Esophagus muscularis mucosa (tissue), 4 donors: ENCODE data around the gene NUP88. TPM values are rescaled to one million over a fixed set of nuclear protein-coding genes. Genes with fewer than 3 reads are reported as not detected.

Experiments used
- DNase-seq: peaks from one replicate; pipeline ENCODE4 v3.0.0-alpha.2; 2017; ENCODE audit errors: extremely low spot score
- H3K27ac ChIP-seq, 4 donors: fragments of 200-600 bp; sonication (generic); replicated peaks in 1 of 4; 1 replicate in 3 of 4; 2 replicates in 1 of 4; pipeline ENCODE4 v1.5.1; 2016 to 2019; ENCODE audit warnings: mild to moderate bottlenecking in 1 of 4
- H3K27me3 ChIP-seq, 4 donors: fragments of 200-600 bp; sonication (generic); one replicate each; pipeline versions ENCODE4 v1.5.1 to v1.6.0; 2016 to 2019
- H3K36me3 ChIP-seq, 4 donors: fragments of 200-600 bp; sonication (generic); one replicate each; pipeline ENCODE4 v1.5.1; 2016 to 2019
- H3K4me1 ChIP-seq, 4 donors: fragments of 200-600 bp; sonication (generic); one replicate each; pipeline ENCODE4 v1.5.1; 2016 to 2019
- H3K4me3 ChIP-seq, 4 donors: fragments of 200-600 bp; sonication (generic); 1 replicate in 2 of 4; 2 replicates in 2 of 4; pipeline ENCODE4 v1.5.1; 2016 to 2019; ENCODE audit warnings: mild to moderate bottlenecking in 4 of 4, moderate library complexity in 1 of 4
- H3K9me3 ChIP-seq, 4 donors: fragments of 200-600 bp; sonication (generic); 1 replicate in 3 of 4; 2 replicates in 1 of 4; pipeline ENCODE4 v1.5.1; 2016 to 2019
- CTCF ChIP-seq, 3 experiments: fragments of 200-600 bp in 2 of 3; fragments of 450-650 bp in 1 of 3; sonication (generic) in 2 of 3; IDR thresholded peaks; one replicate each; pipeline ENCODE4 v1.5.1; 2017 to 2019; ENCODE audit warnings: antibody characterized with exemption in 3 of 3, mild to moderate bottlenecking in 2 of 3, moderate library complexity in 1 of 3
- EP300 ChIP-seq: sonication (generic); formaldehyde crosslinking; IDR thresholded peaks from one replicate; pipeline ENCODE4 v1.6.1; 2017; ENCODE audit warnings: antibody characterized with exemption
- POLR2A ChIP-seq: fragments of 450-650 bp; IDR thresholded peaks from one replicate; pipeline ENCODE4 v1.6.1; 2017; ENCODE audit warnings: antibody characterized with exemption, moderate library complexity, mild to moderate bottlenecking, low read depth
- POLR2AphosphoS5 ChIP-seq, 2 donors: sonication (generic); formaldehyde crosslinking; IDR thresholded peaks; one replicate each; pipeline ENCODE4 v1.6.1; 2017; ENCODE audit warnings: antibody characterized with exemption in 2 of 2
- WGBS: methylation state at CpG from one replicate; pipeline ENCODE4 v1.1.5; 2018; 5-methylcytosine and 5-hydroxymethylcytosine counted together
- intact Hi-C: fragments of 100-400 bp; cut with DNase I; formaldehyde crosslinking; loops from one replicate; pipeline ENCODE4 v1.15.1; 2023
- total RNA-seq, 4 donors: library from RNA; depleted of rRNA; stranded (reverse); fragments of >200 nt; gene quantifications; one replicate each; pipeline versions ENCODE4 v1.1.0 to v1.2.1, GENCODE V29; 2016

The NUP88 gene
- 10 to 100 TPM; 50.7 to 67.6 (median 61.2) TPM for total RNA-seq

- H3K9me3 ChIP-seq: no peaks in the 10 kb centered on the region
- H3K4me3 ChIP-seq: peak within 1 kb of the TSS; percentile 71 to 79 (median 78)
- intact Hi-C loops: no loop called here
- 0% methylated on average over 15 of the region's 49 CpGs for WGBS
- peaks cover 21 to 63% (median 53%) of the 10 kb centered on the region in 4 donors for H3K36me3 ChIP-seq
- peak; percentile 68 for TF ChIP-seq POLR2A
- no peak for TF ChIP-seq CTCF (IDR thresholded peaks at IDR 0.05)
- TF ChIP-seq POLR2AphosphoS5 (IDR thresholded peaks at IDR 0.05): peak; percentile 80 to 92
- no peak for TF ChIP-seq EP300
- no peaks in the 10 kb centered on the region for H3K27me3 ChIP-seq
- H3K4me1 ChIP-seq: peaks cover 23 to 52% (median 40%) of the 10 kb centered on the region in 4 donors
- peak within 1 kb of the TSS; percentile 81 to 91 (median 86) for H3K27ac ChIP-seq
- DNase-seq: peak; percentile 99
Observed at GRCh38 chr17:5419356-5419958, at the start of gene NUP88. NUP88 (minus strand) TSS chr17:5419662; CDS start chr17:5419650, 12 bp downstream.

DNA sequence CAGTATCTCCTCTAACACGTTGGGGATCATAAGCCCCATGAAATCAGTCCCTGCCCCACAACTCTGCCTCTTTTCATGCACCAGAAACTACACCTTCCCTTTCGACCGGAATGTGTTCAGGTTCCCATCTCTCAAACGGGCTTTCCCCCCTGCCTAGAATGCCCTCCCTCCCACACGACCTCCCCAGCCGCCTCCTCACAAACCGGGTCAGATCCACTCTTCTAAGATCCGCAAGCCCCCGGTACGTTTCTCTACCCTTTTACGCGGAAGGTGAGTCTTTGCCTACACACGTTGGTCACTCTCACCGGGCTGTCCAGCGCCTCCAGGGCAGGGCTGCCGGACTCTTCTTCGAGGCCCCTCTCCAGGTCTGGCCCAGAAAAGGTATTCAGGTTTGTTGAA lies 48.6 kb upstream of the NUP88 start:
- H3K27ac ChIP-seq: peak overlapping the region; percentile 81 to 89 (median 85)
- H3K4me1 ChIP-seq: peaks cover 19 to 36% (median 27%) of the 10 kb centered on the region in 4 donors
- WGBS: 0% methylated on average over 17 of the region's 17 CpGs

GRCh38 chr17:5467416-5467815 lies 48.0 kb upstream of the NUP88 start:
- Histone ChIP-seq H3K36me3 (peaks cover 0 to 24% (median 10%) of the 10 kb centered on the region in 4 donors), H3K4me3 (peak overlapping the region; percentile 84 to 99 (median 95)), H3K27ac (no peak overlapping the region), H3K4me1 (peaks cover 19 to 36% (median 27%) of the 10 kb centered on the region in 4 donors), H3K27me3 (no peaks in the 10 kb centered on the region), H3K9me3 (no peaks in the 10 kb centered on the region)
- TF ChIP-seq EP300 (no peak), POLR2A (no peak), POLR2AphosphoS5 (IDR thresholded peaks at IDR 0.05) (no peak), CTCF (IDR thresholded peaks at IDR 0.05) (no peak)
- no peak for DNase-seq
- 10% methylated on average over 8 of the region's 8 CpGs for WGBS
- intact Hi-C loops: no loop called here

More for the DNA sequence above, 48.6 kb upstream of the NUP88 start:
- intact Hi-C loops: loop anchor here (2.0 kb wide), 1 partner anchor 29 kb away; the partner anchor contains the start of gene C1QBP
- H3K36me3 ChIP-seq: peaks cover 0 to 23% (median 10%) of the 10 kb centered on the region in 4 donors
- no peaks in the 10 kb centered on the region for H3K27me3 ChIP-seq
- TF ChIP-seq CTCF (IDR thresholded peaks at IDR 0.05): no peak
- H3K9me3 ChIP-seq: no peaks in the 10 kb centered on the region
- no peak for DNase-seq
- peak overlapping the region; percentile 84 to 99 (median 95) for H3K4me3 ChIP-seq

DNA sequence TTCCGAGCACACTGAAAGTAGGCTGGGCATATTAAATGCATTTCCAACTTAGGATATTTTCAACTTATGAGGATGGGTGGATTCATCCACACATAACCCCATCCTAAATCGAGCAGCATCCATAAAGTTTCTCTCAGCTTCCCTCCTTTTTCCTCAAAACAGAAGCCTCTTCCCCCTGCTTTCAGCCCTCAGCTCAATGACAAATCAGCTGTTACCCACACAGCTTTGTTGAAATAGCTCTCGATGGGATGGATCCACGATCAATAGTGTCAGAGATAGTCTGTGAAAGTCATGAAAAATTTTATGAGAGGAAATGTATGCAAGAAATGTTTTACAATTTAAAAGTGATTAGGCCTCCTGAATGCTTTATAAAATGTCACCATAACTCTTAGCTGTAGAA lies 46.8 kb upstream of the NUP88 start:
- 93% methylated on average over 4 of the region's 4 CpGs for WGBS

More for the DNA sequence above, 46.8 kb upstream of the NUP88 start:
- no peaks in the 10 kb centered on the region for H3K27me3 ChIP-seq
- no peaks in the 10 kb centered on the region for H3K9me3 ChIP-seq
- intact Hi-C loops: no loop called here
- peaks cover 7 to 19% (median 15%) of the 10 kb centered on the region in 4 donors for H3K36me3 ChIP-seq
- no peak overlapping the region for H3K4me3 ChIP-seq
- peaks cover 19 to 36% (median 27%) of the 10 kb centered on the region in 4 donors for H3K4me1 ChIP-seq
- H3K27ac ChIP-seq: no peak overlapping the region
- TF ChIP-seq POLR2AphosphoS5 (IDR thresholded peaks at IDR 0.05) (no peak), POLR2A (no peak), CTCF (IDR thresholded peaks at IDR 0.05) (no peak), EP300 (no peak)
- no peak for DNase-seq
